GM19324 (cell line): ENCODE measurements around the gene TBC1D21.

Source experiments
- ATAC-seq: cut with Tn5 transposase; IDR thresholded peaks from one replicate; pipeline ENCODE4 v1.9.1; 2021; ENCODE audit warnings: mild to moderate bottlenecking, moderate library complexity; ENCODE audit not compliant: unreplicated experiment, low FRiP score

Gene TBC1D21

DNA sequence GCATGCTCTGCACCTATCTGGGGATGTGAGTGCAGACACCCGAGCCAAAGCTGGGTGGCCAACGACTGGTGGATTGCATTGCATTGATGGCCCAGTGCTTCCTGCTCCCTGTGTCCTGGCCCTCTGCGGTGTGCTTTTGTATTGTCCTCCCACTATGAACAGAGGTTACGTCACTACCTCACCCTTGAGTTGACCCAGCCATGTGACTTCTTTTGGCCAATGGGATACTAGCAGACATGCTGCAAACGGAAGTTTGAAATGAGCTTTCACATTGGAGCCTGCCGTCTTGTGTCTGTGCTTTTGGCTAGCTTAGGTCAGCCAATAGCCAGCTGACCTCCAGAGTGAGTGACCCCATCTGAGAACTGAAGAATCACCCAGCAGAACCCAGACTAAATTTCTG lies 15.3 kb upstream of the TBC1D21 start:
- ATAC-seq = no peak

DNA sequence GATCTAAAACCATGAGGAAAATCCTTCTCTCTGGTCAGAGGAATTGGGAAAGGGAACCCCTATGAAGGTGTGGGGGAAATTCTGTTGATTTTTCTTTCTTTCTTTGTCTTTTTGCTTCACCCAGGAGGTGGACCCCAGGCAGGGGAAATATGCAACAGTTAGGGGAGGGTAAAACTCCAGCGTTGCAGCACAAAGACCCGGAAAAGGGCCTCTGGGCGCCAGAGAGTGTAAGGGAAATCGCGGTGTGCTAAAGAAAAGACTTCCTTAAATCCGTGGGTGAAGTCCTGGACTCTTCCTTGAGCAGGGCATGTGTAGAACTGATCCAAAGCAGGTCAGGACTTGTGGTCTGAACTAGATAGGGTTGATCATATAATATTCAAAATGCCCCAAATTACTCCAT lies 11.1 kb upstream of the TBC1D21 start:
- ATAC-seq = no peak

DNA sequence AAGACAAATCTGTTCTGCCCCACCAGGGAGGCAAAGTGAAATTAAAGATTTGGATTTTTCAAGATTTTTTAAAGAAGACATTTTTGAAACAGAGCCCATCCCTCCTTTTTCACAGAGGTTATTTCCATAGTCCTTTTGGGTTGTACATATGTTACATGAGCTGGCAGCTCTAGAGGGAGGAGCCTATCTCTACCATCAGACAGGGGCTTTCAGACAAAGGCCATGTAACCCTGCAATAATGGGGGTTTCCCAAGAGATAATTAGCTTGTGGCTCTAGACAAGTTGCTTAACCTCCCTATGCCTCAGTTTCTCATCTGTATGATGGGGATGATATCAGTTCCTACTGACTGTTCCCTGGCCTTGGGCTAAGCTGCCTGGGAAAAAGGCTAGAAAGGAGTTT lies 8.0 kb upstream of the TBC1D21 start:
- no peak for ATAC-seq

DNA sequence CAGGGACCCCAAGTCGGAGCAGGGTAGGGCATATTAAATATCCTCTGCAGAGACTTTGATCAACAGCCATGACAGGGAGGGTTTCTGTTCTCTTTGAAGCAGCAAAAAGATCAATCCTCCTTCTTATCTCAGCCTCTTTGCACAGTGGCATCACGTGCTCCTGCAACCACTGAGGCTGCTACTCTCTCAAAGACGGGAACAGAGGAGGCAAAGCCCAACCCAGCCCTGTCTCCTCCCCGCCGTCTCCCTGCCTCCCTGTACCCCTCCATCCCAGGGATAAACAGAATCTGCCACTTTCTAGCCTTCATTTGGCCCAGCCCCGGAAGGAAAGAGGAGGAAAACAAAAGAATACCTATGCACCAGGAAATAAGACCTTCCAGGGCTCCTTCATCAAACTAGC lies 7.5 kb upstream of the TBC1D21 start:
- ATAC-seq = no peak

DNA sequence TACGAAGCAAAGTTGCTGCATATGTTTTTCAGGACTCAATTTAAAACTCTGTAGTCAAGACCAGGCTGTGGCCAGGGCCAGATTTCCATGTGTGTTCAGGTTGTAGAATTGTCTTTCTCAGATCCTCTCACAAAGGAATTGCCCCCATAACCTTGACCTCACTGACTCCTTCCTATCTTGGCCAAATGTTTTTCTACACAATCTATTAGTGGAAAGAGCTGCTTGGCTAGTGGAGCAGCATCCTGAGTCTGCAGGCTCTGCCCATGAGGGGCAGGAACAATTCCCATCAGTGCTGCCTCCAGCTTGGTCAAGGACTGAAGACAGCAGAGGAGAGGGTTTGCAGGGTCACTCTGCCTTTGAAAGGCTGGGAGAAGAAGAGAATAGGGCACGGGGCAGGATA lies 6.9 kb upstream of the TBC1D21 start:
- no peak for ATAC-seq

DNA sequence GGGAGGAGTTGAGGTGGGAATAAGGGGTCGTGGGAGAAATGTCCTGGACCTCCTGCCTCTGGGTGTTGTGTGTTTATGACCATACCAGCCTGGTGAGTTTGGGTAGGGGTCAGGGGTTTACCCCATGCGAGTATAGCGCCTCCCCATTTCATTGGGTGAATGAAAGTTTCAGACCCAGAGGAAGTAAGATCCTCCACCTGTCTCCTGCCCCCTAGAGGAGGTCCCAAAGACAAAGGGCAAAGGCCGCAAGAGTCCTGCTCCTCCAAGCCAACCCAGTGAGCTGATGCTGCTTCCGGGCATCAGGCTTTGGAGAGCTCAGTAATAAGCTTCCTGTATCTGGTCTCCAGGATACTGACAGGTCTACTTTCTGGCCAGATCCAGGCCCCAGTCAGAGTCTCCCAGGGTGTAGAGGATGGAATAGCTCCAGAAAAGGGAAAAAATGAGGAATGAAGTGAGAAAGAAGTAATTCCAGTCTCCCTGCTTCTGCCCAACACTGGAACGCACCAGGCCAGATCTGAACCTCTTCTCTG lies 6.4 kb upstream of the TBC1D21 start:
- no peak for ATAC-seq

DNA sequence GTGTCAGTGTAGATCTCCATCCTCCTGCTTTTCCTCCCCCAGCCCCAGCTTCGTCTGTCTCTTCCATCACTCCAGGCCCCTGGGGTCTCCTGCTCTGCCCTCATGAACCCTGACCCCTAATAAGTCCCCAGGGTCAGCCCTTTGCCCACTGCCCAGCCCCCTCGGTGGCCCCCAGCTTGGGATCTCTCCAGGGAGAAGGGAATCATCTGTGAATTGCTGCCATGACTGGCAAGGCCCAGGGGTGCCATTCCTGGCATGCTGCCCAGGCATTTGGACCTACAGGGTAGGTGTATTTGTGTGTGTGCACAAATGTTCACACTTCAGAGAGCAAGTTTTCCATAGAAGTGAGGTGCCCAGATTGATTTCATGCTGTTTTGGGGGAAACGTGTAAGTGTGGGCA lies 5.9 kb upstream of the TBC1D21 start:
- no peak for ATAC-seq

DNA sequence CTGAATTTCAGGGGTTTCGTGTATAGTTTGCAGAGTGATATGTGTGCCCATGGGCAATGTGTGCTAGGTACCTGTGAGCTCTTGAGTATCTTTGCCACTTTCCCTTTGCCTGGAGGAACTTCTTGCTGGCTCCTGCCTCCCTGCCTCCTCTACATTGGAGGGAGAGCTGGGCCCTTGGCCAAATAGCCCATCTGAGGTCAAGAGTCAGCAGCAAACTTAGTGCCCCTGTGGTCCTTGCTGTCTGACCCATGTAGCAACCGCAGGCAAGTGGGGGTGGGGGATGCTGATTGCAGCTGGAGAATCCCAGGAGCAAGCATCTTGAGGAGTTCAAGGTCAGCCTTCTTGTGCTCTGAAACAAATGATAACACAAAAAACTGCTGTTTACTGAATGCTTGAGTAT lies 5.4 kb upstream of the TBC1D21 start:
- ATAC-seq = no peak

DNA sequence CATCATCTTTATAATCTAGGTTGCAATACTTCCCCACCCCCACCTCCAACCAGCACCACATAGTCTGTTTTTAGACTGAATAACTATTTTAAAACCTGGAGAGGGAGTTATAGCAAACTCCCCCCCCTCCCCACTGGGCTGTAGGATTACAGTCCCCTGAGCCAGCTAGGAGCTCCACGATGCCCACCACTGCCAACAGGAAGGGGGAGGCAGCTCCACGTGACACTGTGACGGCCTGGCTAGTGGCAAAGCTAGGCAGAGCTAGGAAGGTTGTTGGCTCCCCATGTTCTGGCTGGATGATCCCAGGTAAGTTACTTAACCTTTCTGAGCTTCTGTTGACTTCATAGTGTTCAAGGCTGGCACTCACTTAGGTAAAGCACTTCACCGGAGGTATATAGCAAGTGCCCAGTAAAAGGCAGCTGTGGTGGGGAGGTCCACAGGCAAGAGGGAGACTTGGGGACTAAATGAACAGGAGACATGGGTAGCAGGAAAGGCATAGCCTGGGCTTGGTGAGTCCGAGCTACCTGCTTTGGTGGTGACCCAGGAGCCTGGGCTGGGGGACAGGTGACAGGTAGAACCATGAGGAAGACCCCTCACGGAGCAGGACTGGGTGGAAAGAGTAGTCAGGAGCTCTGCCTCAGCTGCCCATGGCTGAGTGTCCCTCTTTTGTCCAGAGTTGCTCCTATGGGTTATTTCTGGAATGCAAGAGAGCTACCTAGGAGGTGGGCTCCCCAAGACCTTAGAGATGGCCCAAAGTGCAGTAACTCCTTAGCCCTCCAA lies 4.0 kb upstream of the TBC1D21 start:
- ATAC-seq = no peak

DNA sequence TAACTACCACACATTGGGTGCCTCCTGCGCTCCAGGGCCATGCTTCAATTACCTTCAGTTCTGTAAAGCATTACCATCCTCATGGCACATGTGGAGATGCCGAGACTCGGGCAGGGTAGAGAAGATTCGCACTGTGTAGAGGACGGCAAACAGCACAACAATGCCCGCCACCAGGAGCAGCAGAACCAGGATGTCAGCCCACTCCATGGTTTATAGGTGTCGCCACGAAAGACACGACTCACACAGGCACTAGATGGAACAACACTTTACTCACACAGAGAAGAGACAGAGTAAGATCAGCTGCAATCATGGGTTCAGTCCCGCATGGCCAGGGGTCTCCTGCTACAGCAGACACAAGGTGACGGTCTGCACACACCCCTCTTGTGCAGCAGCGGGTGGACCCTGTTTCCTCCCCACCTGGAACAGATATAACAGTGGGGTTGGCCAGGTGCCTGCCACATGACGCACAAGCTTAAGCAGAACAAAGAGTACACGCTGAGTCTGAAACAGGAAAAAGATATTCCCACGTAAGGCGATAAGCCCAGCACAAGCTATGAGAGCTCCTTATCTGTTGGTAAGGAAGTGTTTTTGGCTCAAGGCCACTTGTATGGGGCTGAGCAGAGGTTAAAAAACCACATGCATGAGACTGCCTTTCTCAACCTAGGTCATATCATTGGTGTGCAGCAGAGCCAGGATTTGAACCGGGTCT lies 2.5 kb upstream of the TBC1D21 start:
- no peak for ATAC-seq

DNA sequence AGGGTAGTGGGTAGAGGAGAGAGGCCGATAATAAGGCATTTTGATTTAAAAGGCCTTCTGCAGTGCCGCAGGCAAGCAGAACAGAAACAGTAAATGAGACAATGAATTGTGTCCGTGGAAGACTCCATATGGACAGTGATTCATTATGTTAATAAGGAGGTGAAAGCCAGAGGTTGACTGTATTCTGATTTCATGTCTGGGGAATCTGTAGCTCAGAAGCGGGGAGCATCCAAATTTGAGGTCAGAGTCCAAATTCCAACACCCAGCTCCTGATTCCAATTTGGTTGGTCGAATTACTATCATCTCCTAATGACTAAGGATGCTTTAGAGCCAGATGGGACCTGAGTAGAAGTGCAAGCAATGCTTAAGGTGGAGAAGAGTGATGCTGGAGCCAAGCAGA lies 1.0 kb upstream of the TBC1D21 start:
- no peak for ATAC-seq

DNA sequence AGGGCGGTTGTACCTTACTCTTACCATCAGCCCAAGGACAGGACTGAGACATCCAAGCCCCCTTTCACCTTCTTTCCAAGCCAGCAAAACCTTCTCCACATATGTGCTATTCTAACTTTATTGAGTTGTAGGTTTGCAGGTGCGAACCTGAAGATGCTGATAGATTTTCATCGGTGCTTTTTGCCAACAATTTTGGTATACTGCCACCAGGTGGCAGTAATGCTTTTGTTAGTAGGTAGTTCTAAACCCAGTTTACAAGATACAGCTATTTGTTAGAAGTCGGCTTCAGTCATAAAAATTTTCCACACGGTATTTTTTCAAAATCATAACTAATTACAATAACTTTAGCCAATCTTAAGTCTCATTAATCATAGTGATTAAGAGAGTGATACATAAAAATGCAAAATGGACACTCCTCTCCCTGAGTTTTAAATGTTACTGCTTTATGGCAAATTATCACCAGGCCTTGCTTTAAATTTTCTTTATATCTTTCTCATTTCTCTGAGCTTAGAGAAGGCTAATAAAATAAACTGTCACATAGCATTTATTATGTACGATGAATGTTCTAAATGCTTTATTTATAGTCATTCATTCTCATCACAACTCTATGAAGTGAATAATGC lies 636 bp downstream of the TBC1D21 start:
- no peak for ATAC-seq

DNA sequence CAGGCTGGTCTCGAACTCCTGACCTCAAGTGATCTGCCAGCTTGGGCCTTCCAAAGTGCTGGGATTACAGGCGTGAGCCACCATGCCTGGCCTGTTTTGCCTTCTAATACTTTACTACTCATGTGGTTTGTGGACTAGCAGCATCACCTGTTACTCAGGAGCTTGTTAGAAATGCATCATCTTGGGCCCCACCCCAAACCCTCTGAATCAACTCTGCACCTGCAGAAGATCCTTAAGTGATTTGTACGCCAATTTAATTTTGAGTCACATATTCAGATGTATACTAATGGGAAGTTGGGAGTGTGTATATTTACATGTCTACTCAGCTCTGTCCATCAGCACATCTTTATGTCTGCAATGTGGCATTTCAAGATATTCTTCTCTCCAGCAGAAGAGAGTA lies 6.1 kb downstream of the TBC1D21 start:
- ATAC-seq = no peak

DNA sequence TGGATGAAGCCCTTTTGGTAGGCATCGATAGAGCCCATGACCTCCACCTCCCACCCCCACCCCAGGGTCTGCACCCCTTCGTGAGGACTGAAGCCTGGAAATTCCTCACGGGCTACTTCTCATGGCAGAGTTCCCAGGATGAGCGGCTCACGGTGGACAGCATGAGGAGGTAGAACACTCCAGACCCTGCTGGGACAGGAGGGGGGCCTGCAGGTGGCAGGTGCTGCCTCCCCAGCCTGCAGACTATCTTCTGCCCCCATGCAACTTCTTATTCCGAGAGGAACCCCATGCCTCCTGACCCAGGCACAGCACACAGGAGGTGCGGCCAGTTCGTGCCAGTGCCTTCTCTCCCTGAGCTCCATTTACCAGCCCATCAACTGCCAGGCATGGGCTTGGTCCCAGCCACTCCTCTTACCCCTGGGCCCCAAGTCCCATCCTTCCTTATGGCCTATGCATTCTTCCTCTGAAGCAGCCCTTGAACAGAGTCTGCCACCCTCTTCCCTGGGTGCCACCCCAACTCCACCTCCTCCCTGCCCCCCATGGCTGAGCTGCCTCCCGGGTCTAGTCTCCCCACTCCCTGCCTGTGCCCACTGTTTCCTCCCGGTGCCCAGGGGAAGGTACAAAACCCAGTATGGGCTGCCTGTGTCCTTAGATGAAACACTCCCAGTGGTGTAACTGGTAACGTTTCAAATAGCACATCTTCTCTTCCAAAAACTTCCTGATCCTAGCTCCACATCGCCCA lies 8.4 kb downstream of the TBC1D21 start:
- ATAC-seq = no peak

DNA sequence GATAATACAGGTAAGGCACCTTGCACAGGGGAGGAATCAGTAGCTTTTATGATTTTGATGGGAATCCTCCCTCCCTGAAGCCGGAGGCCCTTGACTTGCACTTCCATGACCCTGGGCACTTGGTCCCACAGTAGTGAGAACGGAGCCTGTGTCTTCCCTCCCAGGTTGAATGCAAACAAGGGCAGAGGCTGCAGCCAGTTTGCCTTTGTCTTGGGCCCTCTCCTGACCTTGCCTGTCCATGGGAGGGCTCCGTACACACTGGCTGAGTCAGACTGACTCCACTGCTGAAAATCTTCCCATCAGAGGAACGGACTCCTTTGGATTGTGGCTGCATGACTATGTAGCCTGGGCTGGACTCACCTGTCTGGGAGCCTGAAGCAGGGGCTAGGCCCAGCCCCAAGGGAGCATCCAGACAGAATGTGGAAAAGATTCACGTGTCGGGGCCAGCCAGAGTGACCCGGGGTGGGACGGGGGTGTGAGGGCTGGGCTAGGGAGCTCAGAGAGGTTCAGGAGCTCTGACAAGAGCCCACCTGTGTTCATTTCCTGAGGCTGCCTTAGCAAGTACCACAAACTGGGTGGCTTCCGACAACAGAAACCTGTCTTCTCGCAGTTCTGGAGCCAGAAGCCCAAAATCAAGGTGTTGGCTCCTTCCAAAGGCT lies 9.5 kb downstream of the TBC1D21 start:
- no peak for ATAC-seq

DNA sequence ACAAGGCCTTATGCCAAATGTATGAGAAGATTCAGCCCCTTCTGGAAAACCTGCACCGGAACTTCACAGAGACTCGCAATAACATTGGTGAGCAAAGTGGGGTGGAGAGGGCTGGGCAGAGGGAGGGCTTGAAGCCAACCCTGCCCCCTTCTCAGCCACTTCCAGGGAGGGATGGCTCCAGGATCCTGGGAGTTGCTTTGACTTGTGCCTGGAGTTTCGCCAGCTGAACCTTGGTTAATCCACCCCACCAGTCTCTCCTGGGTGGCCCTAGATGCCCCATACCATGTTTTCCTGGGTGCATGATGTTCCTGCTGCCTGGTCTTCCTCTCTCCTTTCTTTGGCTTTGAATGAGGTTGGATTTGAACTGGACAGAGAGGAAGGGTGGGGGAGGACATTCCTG lies 10.8 kb downstream of the TBC1D21 start:
- no peak for ATAC-seq

DNA sequence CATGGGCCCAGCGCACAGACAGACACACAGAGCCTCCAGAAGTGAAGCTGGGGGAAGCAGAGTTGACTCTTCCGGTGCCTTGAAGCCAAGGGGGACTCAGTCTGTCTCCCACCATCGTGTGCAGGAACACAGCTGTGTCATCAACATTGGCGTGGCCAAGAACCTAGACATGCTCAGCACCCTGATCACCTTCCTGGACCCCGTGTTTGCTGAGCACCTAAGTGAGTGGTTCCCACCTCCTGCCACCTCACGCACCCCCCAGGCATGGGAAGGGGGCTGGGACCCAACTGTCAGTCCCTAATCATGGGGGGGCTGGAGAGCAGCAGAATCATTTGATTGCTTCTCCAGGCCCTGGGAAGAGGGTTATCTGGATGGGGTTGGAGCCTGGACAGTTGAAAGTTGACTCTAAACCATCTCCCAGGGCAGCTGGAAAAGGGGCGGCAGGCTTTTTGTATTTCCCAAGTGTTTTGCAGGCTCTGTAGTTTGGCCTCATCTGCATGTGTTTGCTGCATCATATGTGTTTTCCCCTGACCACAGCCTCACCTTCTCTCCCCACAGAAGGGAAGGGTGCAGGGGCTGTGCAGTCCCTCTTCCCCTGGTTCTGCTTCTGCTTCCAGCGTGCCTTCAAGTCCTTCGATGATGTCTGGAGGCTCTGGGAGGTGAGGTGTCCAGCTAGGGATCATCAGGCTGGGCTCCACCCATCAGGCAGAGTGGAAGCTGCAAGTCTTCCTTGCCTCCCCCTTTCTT lies 12.8 kb downstream of the TBC1D21 start:
- ATAC-seq = no peak

DNA sequence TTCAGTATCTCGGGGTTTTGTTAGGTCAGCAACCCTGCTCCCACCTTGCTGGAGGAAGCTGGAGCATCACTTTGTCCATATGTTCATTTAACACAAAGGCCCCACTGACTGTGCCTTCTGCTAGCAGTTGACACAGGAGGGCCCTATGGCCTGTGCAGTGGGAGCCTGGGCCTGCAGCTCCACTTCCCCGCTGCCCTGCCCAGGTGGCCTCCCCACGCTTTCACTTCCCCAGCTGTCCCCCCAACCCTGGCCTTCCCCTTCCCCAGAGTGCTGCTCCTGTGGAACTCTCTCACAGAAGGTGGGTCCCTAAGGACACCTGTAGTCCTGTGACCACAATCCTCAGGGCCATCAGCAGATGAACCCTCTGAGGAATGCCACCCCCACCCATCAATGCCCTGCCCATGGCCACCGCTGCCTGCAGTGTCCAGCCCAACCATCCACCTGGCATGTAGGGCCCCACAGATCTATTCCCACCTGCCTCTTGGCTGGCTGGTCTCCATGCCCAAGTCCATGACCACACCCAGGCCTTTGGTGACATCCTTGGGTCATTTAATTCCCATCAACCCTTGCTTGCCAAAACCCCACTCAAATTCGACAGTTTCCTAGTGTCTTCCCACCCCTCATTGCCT lies 13.5 kb downstream of the TBC1D21 start:
- no peak for ATAC-seq

DNA sequence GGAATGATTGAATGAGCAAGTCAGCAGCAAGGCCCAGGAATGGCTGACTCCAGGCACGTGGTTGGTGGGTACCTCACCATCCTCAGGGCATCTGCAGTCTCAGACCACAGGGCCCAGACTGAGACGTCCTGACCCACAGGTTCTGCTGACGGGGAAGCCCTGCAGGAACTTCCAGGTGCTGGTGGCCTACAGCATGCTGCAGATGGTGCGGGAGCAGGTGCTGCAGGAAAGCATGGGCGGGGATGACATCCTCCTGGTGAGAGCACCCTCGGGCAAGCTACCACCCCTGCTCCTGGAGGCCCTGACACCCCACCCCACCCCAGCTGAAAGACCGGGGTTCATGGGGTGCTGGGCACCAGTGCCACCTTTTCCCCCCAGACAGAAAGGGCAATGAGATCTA lies 14.1 kb downstream of the TBC1D21 start:
- ATAC-seq = no peak
